HEK293 (cell line): Measurements from ENCODE around the gene NUDT13.

Experiments
- GLIS1 ChIP-seq: fragments of 450-650 bp; formaldehyde crosslinking; IDR thresholded peaks from 2 replicates; pipeline ENCODE4 v1.5.1; 2016; ENCODE audit warnings: missing biosample characterization, missing genetic modification characterization
- KLF16 ChIP-seq: fragments of 450-650 bp; formaldehyde crosslinking; IDR thresholded peaks from 2 replicates; pipeline ENCODE4 v1.5.1; 2017; ENCODE audit warnings: missing biosample characterization, missing genetic modification characterization
- SALL2 ChIP-seq: fragments of 450-650 bp; formaldehyde crosslinking; IDR thresholded peaks from 2 replicates; pipeline ENCODE4 v1.5.0; 2017; ENCODE audit warnings: missing biosample characterization, mild to moderate bottlenecking, missing genetic modification characterization, borderline replicate concordance
- SCRT1 ChIP-seq: fragments of 450-650 bp; formaldehyde crosslinking; IDR thresholded peaks from 2 replicates; pipeline ENCODE4 v1.5.1; 2016; ENCODE audit warnings: missing biosample characterization, missing genetic modification characterization, borderline replicate concordance
- ZBTB7A ChIP-seq: fragments of 450-650 bp; formaldehyde crosslinking; IDR thresholded peaks from 2 replicates; pipeline ENCODE4 v1.5.1; 2016; ENCODE audit warnings: low read depth, missing biosample characterization, missing genetic modification characterization
- ZFP37 ChIP-seq: fragments of 450-650 bp; formaldehyde crosslinking; IDR thresholded peaks from 2 replicates; pipeline ENCODE4 v1.5.1; 2016; ENCODE audit warnings: missing biosample characterization, missing genetic modification characterization
- ZNF138 ChIP-seq: fragments of 450-650 bp; formaldehyde crosslinking; IDR thresholded peaks from 2 replicates; pipeline ENCODE4 v1.5.1; 2016; ENCODE audit warnings: missing biosample characterization, missing genetic modification characterization, borderline replicate concordance
- ZNF155 ChIP-seq: fragments of 450-650 bp; formaldehyde crosslinking; IDR thresholded peaks from 2 replicates; pipeline ENCODE4 v1.5.1; 2016; ENCODE audit warnings: missing biosample characterization, missing genetic modification characterization
- ZNF184 ChIP-seq: fragments of 450-650 bp; IDR thresholded peaks from 2 replicates; pipeline ENCODE4 v1.5.1; 2018; ENCODE audit warnings: missing biosample characterization, mild to moderate bottlenecking, missing genetic modification characterization
- ZNF248 ChIP-seq: fragments of 450-650 bp; formaldehyde crosslinking; IDR thresholded peaks from 2 replicates; pipeline ENCODE4 v1.5.1; 2017; ENCODE audit warnings: missing biosample characterization, missing genetic modification characterization
- ZNF266 ChIP-seq: fragments of 450-650 bp; formaldehyde crosslinking; IDR thresholded peaks from 2 replicates; pipeline ENCODE4 v1.5.1; 2016; ENCODE audit warnings: missing biosample characterization, missing genetic modification characterization, low read depth
- ZNF394 ChIP-seq: fragments of 450-650 bp; formaldehyde crosslinking; IDR thresholded peaks from 2 replicates; pipeline ENCODE4 v1.5.1; 2016; ENCODE audit warnings: missing biosample characterization, missing genetic modification characterization, mild to moderate bottlenecking, moderate library complexity, borderline replicate concordance
- ZNF416 ChIP-seq: fragments of 450-650 bp; formaldehyde crosslinking; IDR thresholded peaks from 2 replicates; pipeline ENCODE4 v1.5.1; 2016; ENCODE audit warnings: missing biosample characterization, missing genetic modification characterization
- ZNF423 ChIP-seq: fragments of 450-650 bp; formaldehyde crosslinking; IDR thresholded peaks from 2 replicates; pipeline ENCODE4 v1.5.1; 2016; ENCODE audit warnings: missing biosample characterization, missing genetic modification characterization
- ZNF473 ChIP-seq: fragments of 450-650 bp; formaldehyde crosslinking; IDR thresholded peaks from 2 replicates; pipeline ENCODE4 v1.5.1; 2017; ENCODE audit warnings: missing biosample characterization, missing genetic modification characterization
- ZNF521 ChIP-seq: fragments of 450-650 bp; formaldehyde crosslinking; IDR thresholded peaks from 2 replicates; pipeline ENCODE4 v1.5.1; 2017; ENCODE audit warnings: missing biosample characterization, mild to moderate bottlenecking, missing genetic modification characterization
- ZNF529 ChIP-seq: fragments of 450-650 bp; formaldehyde crosslinking; IDR thresholded peaks from 2 replicates; pipeline ENCODE4 v1.5.1; 2017; ENCODE audit warnings: missing genetic modification characterization, missing biosample characterization; ENCODE audit not compliant: insufficient replicate concordance
- ZNF548 ChIP-seq: fragments of 450-650 bp; formaldehyde crosslinking; IDR thresholded peaks from 2 replicates; pipeline ENCODE4 v1.5.1; 2016; ENCODE audit warnings: missing biosample characterization, missing genetic modification characterization
- ZNF610 ChIP-seq: fragments of 450-650 bp; formaldehyde crosslinking; IDR thresholded peaks from 2 replicates; pipeline ENCODE4 v1.5.1; 2016; ENCODE audit warnings: missing biosample characterization, missing genetic modification characterization, borderline replicate concordance
- ZNF677 ChIP-seq: fragments of 450-650 bp; IDR thresholded peaks from 2 replicates; pipeline ENCODE4 v1.5.0; 2018; ENCODE audit warnings: missing biosample characterization, mild to moderate bottlenecking, missing genetic modification characterization, moderate library complexity
- ZNF701 ChIP-seq: fragments of 450-650 bp; formaldehyde crosslinking; IDR thresholded peaks from 2 replicates; pipeline ENCODE4 v1.5.1; 2016; ENCODE audit warnings: missing biosample characterization, missing genetic modification characterization
- ZNF843 ChIP-seq: fragments of 450-650 bp; formaldehyde crosslinking; IDR thresholded peaks from 2 replicates; pipeline ENCODE4 v1.5.1; 2016; ENCODE audit warnings: missing biosample characterization, missing genetic modification characterization
- ZSCAN16 ChIP-seq: fragments of 450-650 bp; formaldehyde crosslinking; IDR thresholded peaks from 2 replicates; pipeline ENCODE4 v1.5.1; 2016; ENCODE audit warnings: missing biosample characterization, missing genetic modification characterization
- TF ChIP-seq, protein P1 (sequence below): fragments of 450-650 bp; formaldehyde crosslinking; IDR thresholded peaks from 2 replicates; pipeline ENCODE4; 2016; ENCODE audit warnings: missing biosample characterization, missing genetic modification characterization
- TF ChIP-seq, protein P2 (sequence below): fragments of 450-650 bp; formaldehyde crosslinking; IDR thresholded peaks from 2 replicates; pipeline ENCODE4 v1.5.1; 2016; ENCODE audit warnings: missing biosample characterization, missing genetic modification characterization
- TF ChIP-seq, protein P3 (sequence below): fragments of 450-650 bp; formaldehyde crosslinking; IDR thresholded peaks from 2 replicates; pipeline ENCODE4 v1.5.1; 2016; ENCODE audit warnings: missing biosample characterization, missing genetic modification characterization
- TF ChIP-seq, protein P4 (sequence below): fragments of 450-650 bp; formaldehyde crosslinking; IDR thresholded peaks from 2 replicates; pipeline ENCODE4 v1.5.1; 2016; ENCODE audit warnings: missing biosample characterization, missing genetic modification characterization
- TF ChIP-seq, protein P5 (sequence below): fragments of 450-650 bp; formaldehyde crosslinking; IDR thresholded peaks from 2 replicates; pipeline ENCODE4 v1.5.1; 2016; ENCODE audit warnings: missing biosample characterization, missing genetic modification characterization
- TF ChIP-seq, protein P6 (sequence below): fragments of 450-650 bp; formaldehyde crosslinking; IDR thresholded peaks from 2 replicates; pipeline ENCODE4 v1.5.1; 2016; ENCODE audit warnings: missing biosample characterization, missing genetic modification characterization, borderline replicate concordance

Gene NUDT13

DNA sequence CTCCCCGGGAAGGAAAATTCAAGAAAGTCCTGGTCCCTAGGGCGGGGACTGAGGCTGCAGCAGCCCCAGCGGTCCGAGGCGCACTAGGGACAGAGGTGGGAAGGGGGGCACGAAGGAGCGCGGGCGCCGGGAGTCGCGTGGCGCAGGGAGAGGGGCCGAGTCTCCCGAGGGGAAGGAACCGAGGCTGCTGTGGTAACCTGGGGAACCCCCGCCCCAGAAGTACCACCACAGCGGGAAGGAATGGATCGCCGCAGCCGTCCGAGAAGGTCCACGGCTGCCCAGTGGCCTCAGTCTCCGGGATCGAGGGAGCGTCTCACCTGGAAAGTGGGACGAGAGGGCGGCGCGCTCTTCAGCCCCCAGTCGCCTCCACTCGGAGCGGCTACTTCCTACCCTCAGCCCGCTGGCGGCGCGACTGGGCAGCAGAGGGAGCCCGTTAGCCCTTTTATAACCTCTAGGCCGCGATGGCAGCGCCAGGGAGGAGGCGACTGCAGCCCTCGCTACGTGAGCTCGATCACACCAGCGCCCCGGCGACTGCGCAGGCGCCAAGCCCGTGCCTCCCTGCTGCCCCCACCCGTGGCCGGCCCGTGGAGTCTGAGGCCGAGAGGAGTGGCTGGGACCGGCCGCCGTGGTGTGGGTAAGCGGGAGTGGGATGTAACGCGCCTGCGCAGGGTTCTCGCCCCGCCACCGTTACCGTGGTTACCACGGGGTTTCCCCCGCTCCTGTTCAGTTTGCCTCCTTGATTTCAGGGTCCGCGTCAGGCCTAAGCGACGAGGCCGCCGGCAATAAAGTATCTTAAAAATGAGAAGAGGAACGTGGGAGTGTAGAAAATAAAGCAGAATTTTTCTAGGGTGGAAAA is 13.6 kb upstream of the NUDT13 start, which contains the start of gene P4HA1 (continued):
- peak; percentile 77 for TF ChIP-seq ZNF394 (tag by site-specific recombination)
- TF ChIP-seq, protein P1, sequence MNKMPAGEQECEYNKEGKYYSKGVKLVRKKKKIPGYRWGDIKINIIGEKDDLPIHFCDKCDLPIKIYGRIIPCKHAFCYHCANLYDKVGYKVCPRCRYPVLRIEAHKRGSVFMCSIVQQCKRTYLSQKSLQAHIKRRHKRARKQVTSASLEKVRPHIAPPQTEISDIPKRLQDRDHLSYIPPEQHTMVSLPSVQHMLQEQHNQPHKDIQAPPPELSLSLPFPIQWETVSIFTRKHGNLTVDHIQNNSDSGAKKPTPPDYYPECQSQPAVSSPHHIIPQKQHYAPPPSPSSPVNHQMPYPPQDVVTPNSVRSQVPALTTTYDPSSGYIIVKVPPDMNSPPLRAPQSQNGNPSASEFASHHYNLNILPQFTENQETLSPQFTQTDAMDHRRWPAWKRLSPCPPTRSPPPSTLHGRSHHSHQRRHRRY (tag by site-specific recombination) = no peak
- TF ChIP-seq ZNF138 = no peak
- peak; percentile 89 for TF ChIP-seq ZBTB7A (tag by site-specific recombination)
- no peak for TF ChIP-seq ZNF521
- TF ChIP-seq ZSCAN16 (tag by site-specific recombination) = 0 out of 2 replicates have a peak, but pooled peaks have one; percentile 12
- TF ChIP-seq ZNF423 (tag by site-specific recombination) = no peak
- TF ChIP-seq ZNF701 (tag by site-specific recombination) = no peak
- TF ChIP-seq ZNF548 (tag by site-specific recombination) = no peak
- no peak for TF ChIP-seq SCRT1
- no peak for TF ChIP-seq ZNF184 (tag by site-specific recombination)
- no peak for TF ChIP-seq ZNF416 (tag by site-specific recombination)
- TF ChIP-seq SALL2 (tag by site-specific recombination) = no peak
- peak; percentile 49; the same call in 1 of the 2 replicates for TF ChIP-seq GLIS1 (tag by site-specific recombination)
- peak; percentile 79 for TF ChIP-seq KLF16 (tag by site-specific recombination)
- TF ChIP-seq ZNF248 (tag by site-specific recombination) = no peak
- TF ChIP-seq ZNF610 (tag by site-specific recombination) = peak; percentile 89; the same call in 1 of the 2 replicates
- no peak for TF ChIP-seq ZNF473
- peak; percentile 37; the same call in 1 of the 2 replicates for TF ChIP-seq ZNF843 (tag by site-specific recombination)
- TF ChIP-seq, protein P2, sequence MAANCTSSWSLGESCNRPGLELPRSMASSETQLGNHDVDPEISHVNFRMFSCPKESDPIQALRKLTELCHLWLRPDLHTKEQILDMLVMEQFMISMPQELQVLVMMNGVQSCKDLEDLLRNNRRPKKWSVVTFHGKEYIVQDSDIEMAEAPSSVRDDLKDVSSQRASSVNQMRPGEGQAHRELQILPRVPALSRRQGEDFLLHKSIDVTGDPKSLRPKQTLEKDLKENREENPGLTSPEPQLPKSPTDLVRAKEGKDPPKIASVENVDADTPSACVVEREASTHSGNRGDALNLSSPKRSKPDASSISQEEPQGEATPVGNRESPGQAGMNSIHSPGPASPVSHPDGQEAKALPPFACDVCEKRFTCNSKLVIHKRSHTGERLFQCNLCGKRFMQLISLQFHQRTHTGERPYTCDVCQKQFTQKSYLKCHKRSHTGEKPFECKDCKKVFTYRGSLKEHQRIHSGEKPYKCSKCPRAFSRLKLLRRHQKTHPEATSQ = peak; percentile 92
- TF ChIP-seq ZNF266 (tag by site-specific recombination) = no peak
- TF ChIP-seq, protein P3, sequence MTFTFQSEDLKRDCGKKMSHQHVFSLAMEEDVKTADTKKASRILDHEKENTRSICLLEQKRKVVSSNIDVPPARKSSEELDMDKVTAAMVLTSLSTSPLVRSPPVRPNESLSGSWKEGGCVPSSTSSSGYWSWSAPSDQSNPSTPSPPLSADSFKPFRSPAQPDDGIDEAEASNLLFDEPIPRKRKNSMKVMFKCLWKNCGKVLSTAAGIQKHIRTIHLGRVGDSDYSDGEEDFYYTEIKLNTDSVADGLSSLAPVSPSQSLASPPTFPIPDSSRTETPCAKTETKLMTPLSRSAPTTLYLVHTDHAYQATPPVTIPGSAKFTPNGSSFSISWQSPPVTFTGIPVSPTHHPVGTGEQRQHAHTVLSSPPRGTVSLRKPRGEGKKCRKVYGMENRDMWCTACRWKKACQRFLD (tag by site-specific recombination) = no peak
- no peak for TF ChIP-seq ZNF677 (tag by site-specific recombination)
- TF ChIP-seq ZFP37 = peak; percentile 94
- TF ChIP-seq, protein P4, sequence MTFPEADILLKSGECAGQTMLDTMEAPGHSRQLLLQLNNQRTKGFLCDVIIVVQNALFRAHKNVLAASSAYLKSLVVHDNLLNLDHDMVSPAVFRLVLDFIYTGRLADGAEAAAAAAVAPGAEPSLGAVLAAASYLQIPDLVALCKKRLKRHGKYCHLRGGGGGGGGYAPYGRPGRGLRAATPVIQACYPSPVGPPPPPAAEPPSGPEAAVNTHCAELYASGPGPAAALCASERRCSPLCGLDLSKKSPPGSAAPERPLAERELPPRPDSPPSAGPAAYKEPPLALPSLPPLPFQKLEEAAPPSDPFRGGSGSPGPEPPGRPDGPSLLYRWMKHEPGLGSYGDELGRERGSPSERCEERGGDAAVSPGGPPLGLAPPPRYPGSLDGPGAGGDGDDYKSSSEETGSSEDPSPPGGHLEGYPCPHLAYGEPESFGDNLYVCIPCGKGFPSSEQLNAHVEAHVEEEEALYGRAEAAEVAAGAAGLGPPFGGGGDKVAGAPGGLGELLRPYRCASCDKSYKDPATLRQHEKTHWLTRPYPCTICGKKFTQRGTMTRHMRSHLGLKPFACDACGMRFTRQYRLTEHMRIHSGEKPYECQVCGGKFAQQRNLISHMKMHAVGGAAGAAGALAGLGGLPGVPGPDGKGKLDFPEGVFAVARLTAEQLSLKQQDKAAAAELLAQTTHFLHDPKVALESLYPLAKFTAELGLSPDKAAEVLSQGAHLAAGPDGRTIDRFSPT (tag by site-specific recombination) = peak; percentile 92
- TF ChIP-seq, protein P5, sequence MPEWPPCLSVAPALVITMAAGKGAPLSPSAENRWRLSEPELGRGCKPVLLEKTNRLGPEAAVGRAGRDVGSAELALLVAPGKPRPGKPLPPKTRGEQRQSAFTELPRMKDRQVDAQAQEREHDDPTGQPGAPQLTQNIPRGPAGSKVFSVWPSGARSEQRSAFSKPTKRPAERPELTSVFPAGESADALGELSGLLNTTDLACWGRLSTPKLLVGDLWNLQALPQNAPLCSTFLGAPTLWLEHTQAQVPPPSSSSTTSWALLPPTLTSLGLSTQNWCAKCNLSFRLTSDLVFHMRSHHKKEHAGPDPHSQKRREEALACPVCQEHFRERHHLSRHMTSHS (tag by site-specific recombination) = 0 out of 2 replicates have a peak, but pooled peaks have one; percentile 11
- TF ChIP-seq ZNF155 (tag by site-specific recombination) = no peak
- TF ChIP-seq, protein P6, sequence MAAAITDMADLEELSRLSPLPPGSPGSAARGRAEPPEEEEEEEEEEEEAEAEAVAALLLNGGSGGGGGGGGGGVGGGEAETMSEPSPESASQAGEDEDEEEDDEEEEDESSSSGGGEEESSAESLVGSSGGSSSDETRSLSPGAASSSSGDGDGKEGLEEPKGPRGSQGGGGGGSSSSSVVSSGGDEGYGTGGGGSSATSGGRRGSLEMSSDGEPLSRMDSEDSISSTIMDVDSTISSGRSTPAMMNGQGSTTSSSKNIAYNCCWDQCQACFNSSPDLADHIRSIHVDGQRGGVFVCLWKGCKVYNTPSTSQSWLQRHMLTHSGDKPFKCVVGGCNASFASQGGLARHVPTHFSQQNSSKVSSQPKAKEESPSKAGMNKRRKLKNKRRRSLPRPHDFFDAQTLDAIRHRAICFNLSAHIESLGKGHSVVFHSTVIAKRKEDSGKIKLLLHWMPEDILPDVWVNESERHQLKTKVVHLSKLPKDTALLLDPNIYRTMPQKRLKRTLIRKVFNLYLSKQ (tag by site-specific recombination) = no peak
- no peak for TF ChIP-seq ZNF529 (tag by site-specific recombination)
